ENCODE results near the gene ZNF423. TPM values are rescaled to one million over a fixed set of nuclear protein-coding genes. Genes with fewer than 3 reads are reported as not detected.
A peak's percentile ranks its signal among the peaks of the same experiment; 100 is the strongest.

Gene ZNF423
- total and polyA plus RNA-seq, 7 donors: 0.69 to 19.7 (median 3.6) TPM

GRCh38 chr16:49754495-49755312, 101.2 kb downstream of the ZNF423 start:
- Histone ChIP-seq H3K27me3 (no peaks in the 10 kb centered on the region), H3K4me3 (peak overlapping the region in 3 of 4 donors; percentile 45 to 55 (median 47)), H3K4me1 (peaks cover 0 to 25% (median 23%) of the 10 kb centered on the region in 4 donors), H3K27ac (peak overlapping the region; percentile 38 to 69 (median 58)), H3K36me3 (no peaks in the 10 kb centered on the region), H3K9me3 (no peaks in the 10 kb centered on the region)
- TF ChIP-seq POLR2AphosphoS5 (IDR thresholded peaks at IDR 0.05) (no peak), POLR2A (IDR thresholded peaks at IDR 0.05) (no peak), EP300 (IDR thresholded peaks at IDR 0.05) (no peak)
- TF ChIP-seq, protein P1, sequence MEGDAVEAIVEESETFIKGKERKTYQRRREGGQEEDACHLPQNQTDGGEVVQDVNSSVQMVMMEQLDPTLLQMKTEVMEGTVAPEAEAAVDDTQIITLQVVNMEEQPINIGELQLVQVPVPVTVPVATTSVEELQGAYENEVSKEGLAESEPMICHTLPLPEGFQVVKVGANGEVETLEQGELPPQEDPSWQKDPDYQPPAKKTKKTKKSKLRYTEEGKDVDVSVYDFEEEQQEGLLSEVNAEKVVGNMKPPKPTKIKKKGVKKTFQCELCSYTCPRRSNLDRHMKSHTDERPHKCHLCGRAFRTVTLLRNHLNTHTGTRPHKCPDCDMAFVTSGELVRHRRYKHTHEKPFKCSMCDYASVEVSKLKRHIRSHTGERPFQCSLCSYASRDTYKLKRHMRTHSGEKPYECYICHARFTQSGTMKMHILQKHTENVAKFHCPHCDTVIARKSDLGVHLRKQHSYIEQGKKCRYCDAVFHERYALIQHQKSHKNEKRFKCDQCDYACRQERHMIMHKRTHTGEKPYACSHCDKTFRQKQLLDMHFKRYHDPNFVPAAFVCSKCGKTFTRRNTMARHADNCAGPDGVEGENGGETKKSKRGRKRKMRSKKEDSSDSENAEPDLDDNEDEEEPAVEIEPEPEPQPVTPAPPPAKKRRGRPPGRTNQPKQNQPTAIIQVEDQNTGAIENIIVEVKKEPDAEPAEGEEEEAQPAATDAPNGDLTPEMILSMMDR (IDR thresholded peaks at IDR 0.05): no peak
- no peak for DNase-seq
- 29 to 31% methylated on average over 21 of the region's 21 CpGs for WGBS, 2 donors
- intact Hi-C loops (cut with DNase I): loop anchor here (2.0 to 5.0 kb wide), 2 partner anchors 103 to 262 kb away; partner anchors contain the start of gene ZNF423

DNA sequence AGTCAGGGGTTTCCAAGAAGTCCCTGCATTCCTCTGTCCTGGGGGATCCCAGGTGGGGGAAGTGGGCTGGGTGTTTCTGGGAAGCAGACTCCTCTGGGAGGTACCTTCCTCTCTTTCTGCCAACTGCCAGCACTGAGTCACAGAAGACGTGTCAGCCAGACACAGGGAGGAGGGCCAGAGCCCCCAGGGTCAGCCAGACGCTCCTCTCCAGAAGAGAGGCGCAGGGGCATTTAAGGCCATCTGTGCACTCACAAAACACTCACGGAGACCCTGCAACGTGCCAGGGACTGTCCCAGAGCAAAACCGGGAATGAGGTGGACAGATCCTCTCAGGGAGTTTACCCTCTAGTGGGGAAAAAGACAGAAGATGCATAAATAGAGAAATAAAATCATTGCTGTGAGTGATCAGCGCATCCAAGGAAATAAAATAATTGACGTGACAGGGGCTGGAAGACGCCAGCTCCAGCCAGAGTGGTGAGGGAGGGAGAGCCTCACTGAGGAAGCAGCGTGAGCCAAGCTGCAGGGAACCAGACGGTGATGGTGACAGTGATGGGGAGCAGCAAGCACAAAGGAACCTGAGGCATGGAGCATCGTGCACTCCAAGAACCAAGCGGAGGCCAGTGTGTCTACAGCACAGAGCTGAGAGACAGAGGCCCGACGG, 105.4 kb downstream of the ZNF423 start:
- Histone ChIP-seq H3K4me1 (peaks cover 0 to 33% (median 29%) of the 10 kb centered on the region in 4 donors), H3K27ac (no peak overlapping the region), H3K4me3 (no peak overlapping the region), H3K9me3 (no peaks in the 10 kb centered on the region), H3K36me3 (no peaks in the 10 kb centered on the region), H3K27me3 (no peaks in the 10 kb centered on the region)
- TF ChIP-seq, protein P1 (IDR thresholded peaks at IDR 0.05): no peak
- TF ChIP-seq POLR2A (IDR thresholded peaks at IDR 0.05) (no peak), POLR2AphosphoS5 (IDR thresholded peaks at IDR 0.05) (no peak)
- intact Hi-C loops (cut with DNase I): loop anchor here (5.0 kb wide), 1 partner anchor 107 kb away; the partner anchor contains the start of gene ZNF423
- no peak for DNase-seq
- WGBS, 2 donors: 76 to 77% methylated on average over 15 of the region's 15 CpGs

GRCh38 chr16:49749816-49750215, 106.1 kb downstream of the ZNF423 start:
- no peaks in the 10 kb centered on the region for H3K36me3 ChIP-seq
- peaks cover 0 to 29% (median 24%) of the 10 kb centered on the region in 4 donors for H3K4me1 ChIP-seq
- DNase-seq: no peak
- no peaks in the 10 kb centered on the region for H3K9me3 ChIP-seq
- intact Hi-C loops (cut with DNase I): loop anchor here (5.0 to 10.0 kb wide), 2 partner anchors 107 to 125 kb away; partner anchors contain the start of gene ZNF423
- no peaks in the 10 kb centered on the region for H3K27me3 ChIP-seq
- H3K27ac ChIP-seq: no peak overlapping the region
- TF ChIP-seq EP300 (IDR thresholded peaks at IDR 0.05): no peak
- TF ChIP-seq POLR2AphosphoS5 (IDR thresholded peaks at IDR 0.05): no peak
- no peak for TF ChIP-seq POLR2A (IDR thresholded peaks at IDR 0.05)
- TF ChIP-seq, protein P1 (IDR thresholded peaks at IDR 0.05): no peak
- 70 to 89% methylated on average over 9 of the region's 9 CpGs for WGBS, 2 donors
- H3K4me3 ChIP-seq: no peak overlapping the region

GRCh38 chr16:49748322-49748721, 107.6 kb downstream of the ZNF423 start:
- TF ChIP-seq, protein P1 (IDR thresholded peaks at IDR 0.05): no peak

More at GRCh38 chr16:49748322-49748721, 107.6 kb downstream of the ZNF423 start:
- no peaks in the 10 kb centered on the region for H3K27me3 ChIP-seq
- H3K36me3 ChIP-seq: no peaks in the 10 kb centered on the region
- peaks cover 0 to 22% (median 19%) of the 10 kb centered on the region in 4 donors for H3K4me1 ChIP-seq
- no peaks in the 10 kb centered on the region for H3K9me3 ChIP-seq
- no peak overlapping the region for H3K27ac ChIP-seq
- peak; percentile 81 for DNase-seq
- H3K4me3 ChIP-seq: no peak overlapping the region
- intact Hi-C loops (cut with DNase I): loop anchor here (10.0 kb wide), 1 partner anchor 124 kb away; no protein-coding TSS in a partner anchor
- WGBS, 2 donors: 44 to 64% methylated on average over 11 of the region's 11 CpGs
